Skeletal muscle satellite cell (primary cell): ENCODE results near the gene NTN4.
"Not testable (repeated sequence)": the region's sequence is repeated elsewhere in the genome, so short reads cannot be mapped to it uniquely, and the experiment has no call there.

ENCODE experiments used
- H3K27me3 ChIP-seq: 2 replicates; pipeline ENCODE4 v1.7.0; 2013; ENCODE audit warnings: low read length; ENCODE audit not compliant: control insufficient read depth, insufficient read depth
- H3K36me3 ChIP-seq: 2 replicates; pipeline ENCODE4 v1.7.0; 2013; ENCODE audit warnings: mild to moderate bottlenecking, control low read depth, low read length; ENCODE audit not compliant: insufficient read depth
- H3K4me1 ChIP-seq: 2 replicates; pipeline ENCODE4 v1.7.0; 2013; ENCODE audit warnings: low read length; ENCODE audit not compliant: control insufficient read depth, insufficient read depth
- H3K4me2 ChIP-seq: 2 replicates; pipeline ENCODE4 v1.7.0; 2013; ENCODE audit warnings: mild to moderate bottlenecking, low read length
- H3K4me3 ChIP-seq: 2 replicates; pipeline ENCODE4 v1.7.0; 2013; ENCODE audit warnings: low read length
- H3K9ac ChIP-seq: 2 replicates; pipeline ENCODE4 v1.7.0; 2013; ENCODE audit warnings: mild to moderate bottlenecking, low read depth, low read length, moderate library complexity
- H3K9me3 ChIP-seq: replicated peaks from 2 replicates; pipeline ENCODE4 v1.7.0; 2013; ENCODE audit warnings: mild to moderate bottlenecking, control low read depth, low read length

The NTN4 gene

GRCh38 chr12:95790917-95791849 is 619 bp upstream of the NTN4 start:
- H3K4me3 ChIP-seq = peak overlapping the region; percentile 80
- peak overlapping the region; percentile 98 for H3K9ac ChIP-seq
- H3K4me1 ChIP-seq = peaks cover 34% of the 10 kb centered on the region
- H3K9me3 ChIP-seq = no peaks in the 10 kb centered on the region
- H3K4me2 ChIP-seq = peak overlapping the region; percentile 93
- H3K27me3 ChIP-seq = no peaks in the 10 kb centered on the region
- peaks cover 14% of the 10 kb centered on the region for H3K36me3 ChIP-seq

- Histone ChIP-seq H3K9ac (peak overlapping the region; percentile 98), H3K4me1 (peaks cover 48% of the 10 kb centered on the region), H3K4me2 (peak overlapping the region; percentile 93), H3K4me3 (peak overlapping the region; percentile 80), H3K9me3 (no peaks in the 10 kb centered on the region), H3K27me3 (no peaks in the 10 kb centered on the region), H3K36me3 (peaks cover 22% of the 10 kb centered on the region)
These were observed 1.2 kb downstream of the NTN4 start for GRCh38 chr12:95789126-95790032.

DNA sequence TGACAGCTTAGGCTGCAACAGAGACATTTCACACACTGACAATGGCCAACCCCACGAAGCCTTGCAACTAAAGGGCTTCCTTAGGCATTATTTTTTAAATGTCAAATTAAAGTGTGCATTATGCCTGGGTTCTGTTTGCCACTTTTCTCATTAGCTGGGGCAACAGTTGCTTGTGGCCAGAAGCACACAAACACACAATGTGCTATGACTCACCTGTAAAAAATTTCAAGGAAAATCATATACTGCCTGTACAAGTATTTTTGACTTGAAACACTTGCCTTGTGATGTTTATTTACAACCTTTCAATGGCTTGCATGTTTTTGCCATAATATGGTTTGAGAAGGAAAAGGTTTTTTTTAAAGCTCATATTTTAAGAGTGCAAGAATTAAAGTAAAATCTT is 1.9 kb downstream of the NTN4 start:
- peak overlapping the region; percentile 98 for H3K9ac ChIP-seq
- H3K4me1 ChIP-seq = peaks cover 55% of the 10 kb centered on the region
- H3K4me3 ChIP-seq = peak overlapping the region; percentile 80
- H3K4me2 ChIP-seq = peak overlapping the region; percentile 93
- no peaks in the 10 kb centered on the region for H3K9me3 ChIP-seq
- no peaks in the 10 kb centered on the region for H3K27me3 ChIP-seq
- H3K36me3 ChIP-seq = peaks cover 27% of the 10 kb centered on the region

DNA sequence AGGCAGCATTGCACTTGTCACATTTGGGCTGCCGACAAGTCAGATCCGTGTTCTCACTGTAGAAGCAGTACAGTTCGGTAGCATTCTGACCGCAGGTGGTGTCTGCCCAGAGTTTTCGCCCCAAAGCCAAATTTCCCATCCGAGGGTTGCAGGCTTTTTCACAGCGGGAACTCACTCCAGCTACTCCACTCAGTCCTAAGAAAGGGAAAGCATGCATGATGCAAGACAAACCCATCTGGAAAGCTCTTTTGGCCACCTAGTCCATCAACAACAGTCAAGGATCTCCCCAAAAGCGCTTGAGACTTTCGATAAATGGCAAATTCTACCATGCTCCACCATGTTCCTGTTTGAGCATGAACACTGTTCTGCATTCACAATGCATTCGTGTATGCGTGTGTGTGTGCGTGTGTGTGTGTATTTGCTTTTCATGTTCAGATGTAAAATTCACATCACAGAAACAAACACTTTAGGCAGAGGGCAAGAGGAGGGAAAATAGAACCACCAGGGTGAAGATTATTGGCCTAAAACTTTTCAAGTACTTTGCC is 3.2 kb downstream of the NTN4 start:
- peaks cover 34% of the 10 kb centered on the region for H3K36me3 ChIP-seq
- peak overlapping the region; percentile 20 for H3K4me2 ChIP-seq
- H3K4me3 ChIP-seq = no peak overlapping the region
- peaks cover 57% of the 10 kb centered on the region for H3K4me1 ChIP-seq
- no peak overlapping the region for H3K9ac ChIP-seq
- H3K9me3 ChIP-seq = no peaks in the 10 kb centered on the region
- no peaks in the 10 kb centered on the region for H3K27me3 ChIP-seq

GRCh38 chr12:95784915-95785314 is 5.6 kb downstream of the NTN4 start:
- H3K9me3 ChIP-seq = no peaks in the 10 kb centered on the region
- peaks cover 48% of the 10 kb centered on the region for H3K4me1 ChIP-seq
- H3K4me3 ChIP-seq = no peak overlapping the region
- peak overlapping the region; percentile 9 for H3K4me2 ChIP-seq
- peaks cover 40% of the 10 kb centered on the region for H3K36me3 ChIP-seq
- H3K9ac ChIP-seq = no peak overlapping the region
- no peaks in the 10 kb centered on the region for H3K27me3 ChIP-seq

DNA sequence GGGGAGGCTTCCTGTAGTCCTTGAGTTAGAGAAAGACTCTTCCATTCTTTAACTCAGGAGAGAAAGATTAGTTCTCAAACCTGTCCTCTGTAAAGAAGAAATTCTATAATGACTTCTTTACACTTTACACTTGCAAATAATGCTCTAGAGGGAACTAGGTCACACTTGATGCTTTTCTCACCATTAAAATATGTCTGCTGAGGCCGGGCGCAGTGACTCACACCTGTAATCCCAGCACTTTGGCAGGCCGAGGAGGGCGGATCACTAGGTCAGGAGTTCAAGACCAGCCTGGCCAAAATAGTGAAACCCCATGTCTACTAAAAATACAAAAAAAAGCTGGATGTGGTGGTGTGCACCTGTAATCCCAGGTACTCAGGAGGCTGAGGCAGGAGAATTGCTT is 6.3 kb downstream of the NTN4 start:
- H3K27me3 ChIP-seq = no peaks in the 10 kb centered on the region
- peak overlapping the region; percentile 33 for H3K9ac ChIP-seq
- H3K36me3 ChIP-seq = peaks cover 40% of the 10 kb centered on the region
- no peak overlapping the region for H3K4me3 ChIP-seq
- peak overlapping the region; percentile 45 for H3K4me2 ChIP-seq
- H3K4me1 ChIP-seq = peaks cover 46% of the 10 kb centered on the region
- no peaks in the 10 kb centered on the region for H3K9me3 ChIP-seq

DNA sequence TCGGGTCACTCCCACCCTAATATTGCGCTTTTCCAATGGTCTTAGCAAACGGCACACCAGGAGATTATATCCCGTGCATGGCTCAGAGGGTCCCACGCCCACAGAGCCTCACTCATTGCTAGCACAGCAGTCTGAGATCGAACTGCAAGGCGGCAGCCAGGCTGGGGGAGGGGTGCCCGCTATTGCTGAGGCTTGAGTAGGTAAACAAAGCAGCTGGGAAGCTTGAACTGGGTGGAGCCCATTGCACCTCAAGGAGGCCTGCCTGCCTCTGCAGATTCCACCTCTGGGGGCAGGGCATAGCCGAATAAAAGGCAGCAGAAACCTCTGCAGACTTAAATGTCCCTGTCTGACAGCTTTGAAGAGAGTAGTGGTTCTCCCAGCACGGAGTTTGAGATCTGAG is 15.1 kb downstream of the NTN4 start:
- H3K4me3 ChIP-seq, H3K9me3 ChIP-seq, H3K4me2 ChIP-seq, H3K36me3 ChIP-seq, H3K9ac ChIP-seq, H3K27me3 ChIP-seq, H3K4me1 ChIP-seq: not testable (repeated sequence)

- Histone ChIP-seq H3K9ac (no peak overlapping the region), H3K4me2 (no peak overlapping the region), H3K4me3 (no peak overlapping the region), H3K27me3 (no peaks in the 10 kb centered on the region), H3K9me3 (no peaks in the 10 kb centered on the region), H3K36me3 (peaks cover 7% of the 10 kb centered on the region), H3K4me1 (no peaks in the 10 kb centered on the region)
These were observed 16.1 kb downstream of the NTN4 start for GRCh38 chr12:95774311-95775045.

- peaks cover 7% of the 10 kb centered on the region for H3K36me3 ChIP-seq
- H3K4me3 ChIP-seq = no peak overlapping the region
- no peaks in the 10 kb centered on the region for H3K27me3 ChIP-seq
- H3K4me1 ChIP-seq = no peaks in the 10 kb centered on the region
- no peak overlapping the region for H3K4me2 ChIP-seq
- no peaks in the 10 kb centered on the region for H3K9me3 ChIP-seq
- no peak overlapping the region for H3K9ac ChIP-seq
These were observed 17.2 kb downstream of the NTN4 start for GRCh38 chr12:95773320-95773719.

DNA sequence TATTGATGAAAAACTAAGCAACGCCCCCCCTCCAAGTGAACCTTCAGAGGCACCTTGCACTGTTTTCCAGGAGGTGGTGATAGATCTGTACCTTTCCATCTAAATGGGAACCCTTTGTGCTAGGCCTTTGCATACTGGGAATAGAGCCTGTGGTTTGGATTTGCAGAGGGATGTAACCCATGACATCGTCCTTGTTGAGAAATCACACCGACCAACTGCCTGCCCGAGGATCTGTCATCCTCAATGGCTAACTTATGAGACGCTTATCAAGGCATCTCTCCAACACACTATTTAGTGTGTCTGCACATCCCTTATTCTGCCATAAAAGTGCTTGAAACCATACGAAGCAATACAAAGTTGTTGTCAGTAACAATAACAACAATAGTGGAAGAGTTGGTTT is 22.9 kb downstream of the NTN4 start:
- H3K4me1 ChIP-seq = peaks cover 45% of the 10 kb centered on the region
- no peak overlapping the region for H3K4me2 ChIP-seq
- peaks cover 2% of the 10 kb centered on the region for H3K36me3 ChIP-seq
- H3K9me3 ChIP-seq = no peaks in the 10 kb centered on the region
- no peak overlapping the region for H3K9ac ChIP-seq
- no peak overlapping the region for H3K4me3 ChIP-seq
- H3K27me3 ChIP-seq = no peaks in the 10 kb centered on the region
